Pulmonary artery endothelial cell (primary cell): ENCODE data around the gene SPAG6. TPM values are rescaled to one million over a fixed set of nuclear protein-coding genes. Genes with fewer than 3 reads are reported as not detected.

Source experiments
- DNase-seq: peaks from one replicate; pipeline ENCODE4 v3.0.0-alpha.2; 2011; ENCODE audit warnings: low read depth, low spot score
- total RNA-seq: library from RNA; depleted of rRNA; stranded (reverse); fragments of >200 nt; gene quantifications from 2 replicates; pipeline ENCODE4 v1.2.3, GENCODE V29; 2014

SPAG6 gene
- total RNA-seq, 1 donor from 2014 or later, result not detected

GRCh38 chr10:22321924-22322640 lies 23.2 kb upstream of the SPAG6 start:
- no peak for DNase-seq

DNA sequence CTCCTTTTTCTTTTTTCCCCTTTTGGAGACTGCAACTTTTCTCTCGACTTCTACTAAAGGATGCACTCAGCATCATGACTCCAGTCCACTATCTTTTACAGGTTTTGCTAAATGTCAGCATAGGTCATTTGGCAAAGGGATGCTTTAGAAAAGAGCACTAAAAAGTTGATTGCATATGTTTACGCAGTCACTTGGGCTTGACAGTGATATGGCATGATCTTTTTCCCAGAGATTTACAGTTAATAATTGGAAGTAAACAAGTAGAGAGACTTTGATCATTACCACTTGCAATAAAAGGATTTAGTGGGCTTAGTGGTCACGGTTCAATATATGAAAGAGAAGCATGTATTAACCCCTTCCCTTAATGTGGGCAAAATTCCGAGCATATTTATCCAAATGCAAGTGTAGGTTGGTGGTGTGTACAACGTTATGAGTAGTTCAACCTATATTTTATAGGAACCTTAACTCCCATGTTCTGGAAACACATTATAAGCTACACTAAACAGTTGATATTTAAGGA lies 22.6 kb upstream of the SPAG6 start:
- no peak for DNase-seq

GRCh38 chr10:22323538-22324305 lies 21.6 kb upstream of the SPAG6 start:
- no peak for DNase-seq

- DNase-seq, result no peak
Measured at GRCh38 chr10:22324413-22324812, 20.9 kb upstream of the SPAG6 start.

GRCh38 chr10:22324893-22325271 lies 20.4 kb upstream of the SPAG6 start:
- DNase-seq, result no peak

- DNase-seq, result no peak
Measured at GRCh38 chr10:22325272-22326144, 19.8 kb upstream of the SPAG6 start.

GRCh38 chr10:22326145-22326702 lies 19.1 kb upstream of the SPAG6 start:
- no peak for DNase-seq

DNA sequence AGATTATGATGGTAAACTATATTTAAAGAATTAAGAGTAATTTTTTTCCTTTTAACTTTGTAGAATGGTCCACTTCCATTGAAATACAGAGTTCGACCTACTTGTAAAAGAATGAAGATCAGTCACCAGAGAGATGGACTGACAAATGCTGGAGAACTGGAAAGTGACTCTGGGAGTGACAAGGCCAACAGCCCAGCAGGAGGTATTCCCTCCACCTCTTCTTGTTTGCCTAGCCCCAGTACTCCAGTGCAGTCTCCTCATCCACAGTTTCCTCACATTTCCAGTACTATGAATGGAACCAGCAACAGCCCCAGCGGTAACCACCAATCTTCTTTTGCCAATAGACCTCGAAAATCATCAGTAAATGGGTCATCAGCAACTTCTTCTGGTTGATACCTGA lies 16.1 kb upstream of the SPAG6 start:
- no peak for DNase-seq

DNA sequence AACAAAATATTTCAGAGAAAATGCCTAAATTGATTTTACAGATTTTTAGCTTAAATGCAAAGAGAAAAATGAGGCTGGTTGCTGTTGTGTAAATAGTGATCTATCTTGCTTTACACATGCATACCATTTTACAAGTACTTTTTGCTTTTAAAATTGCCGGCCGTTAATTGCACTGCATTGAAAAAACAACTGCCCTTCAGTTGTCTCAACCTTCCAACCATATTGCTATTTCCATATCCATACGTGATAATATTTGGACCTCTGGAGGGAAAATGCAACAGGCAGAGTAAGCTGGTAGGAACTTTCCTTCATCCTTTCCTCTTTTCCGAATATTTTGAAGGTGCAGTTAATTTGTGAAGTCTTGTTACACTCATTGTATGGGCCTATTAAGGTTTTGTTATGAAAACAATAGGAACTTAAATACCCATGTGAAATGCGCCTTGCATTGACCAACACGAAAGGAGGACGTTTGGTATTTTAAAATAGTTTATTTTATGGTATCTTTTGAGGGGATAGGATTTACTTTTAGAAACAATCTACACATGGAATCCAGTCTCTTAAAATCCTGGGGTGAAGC lies 13.1 kb upstream of the SPAG6 start:
- no peak for DNase-seq

GRCh38 chr10:22333167-22333974 lies 11.9 kb upstream of the SPAG6 start:
- no peak for DNase-seq

- no peak for DNase-seq
Measured at GRCh38 chr10:22333975-22334282, 11.4 kb upstream of the SPAG6 start.

DNA sequence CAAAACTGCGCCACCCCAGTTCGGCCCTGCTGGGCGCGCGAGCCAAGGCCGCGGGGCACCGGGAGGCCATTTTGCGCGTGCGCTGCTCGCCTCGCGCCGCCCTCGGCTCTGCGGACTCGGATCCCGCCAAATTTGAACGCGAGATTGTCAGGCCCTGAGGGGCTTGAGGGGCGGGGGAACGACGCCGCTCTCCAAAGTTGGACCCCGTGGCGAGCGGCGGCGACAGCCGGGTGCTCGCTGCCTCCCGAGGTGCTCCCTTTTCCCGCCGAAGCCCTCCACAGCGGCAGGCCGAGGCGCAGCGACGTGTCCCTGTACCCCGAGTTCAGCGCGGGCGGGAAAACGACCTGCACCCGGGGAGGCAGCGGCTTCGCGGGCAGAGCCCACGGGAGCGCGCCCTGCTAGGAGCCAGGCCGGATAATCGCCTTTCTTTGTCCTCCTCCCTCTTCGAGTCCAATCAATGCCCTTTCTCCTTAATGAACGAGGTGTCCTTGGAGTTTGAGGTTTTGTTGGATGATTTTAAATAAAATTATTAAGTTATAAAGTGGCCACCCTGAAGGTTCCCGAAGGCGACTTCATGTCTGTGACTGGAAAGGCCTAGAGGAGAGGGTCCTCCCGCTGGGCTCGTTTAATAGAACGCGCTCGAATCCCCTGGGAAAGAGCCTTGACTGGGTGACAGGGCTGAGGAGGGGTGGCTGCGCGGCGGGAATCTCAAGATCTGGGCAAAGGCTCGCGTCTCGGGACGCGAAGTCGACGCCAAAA lies 10.7 kb upstream of the SPAG6 start:
- DNase-seq, result no peak

- DNase-seq, result no peak
Measured at GRCh38 chr10:22335173-22335933, 9.9 kb upstream of the SPAG6 start.

DNA sequence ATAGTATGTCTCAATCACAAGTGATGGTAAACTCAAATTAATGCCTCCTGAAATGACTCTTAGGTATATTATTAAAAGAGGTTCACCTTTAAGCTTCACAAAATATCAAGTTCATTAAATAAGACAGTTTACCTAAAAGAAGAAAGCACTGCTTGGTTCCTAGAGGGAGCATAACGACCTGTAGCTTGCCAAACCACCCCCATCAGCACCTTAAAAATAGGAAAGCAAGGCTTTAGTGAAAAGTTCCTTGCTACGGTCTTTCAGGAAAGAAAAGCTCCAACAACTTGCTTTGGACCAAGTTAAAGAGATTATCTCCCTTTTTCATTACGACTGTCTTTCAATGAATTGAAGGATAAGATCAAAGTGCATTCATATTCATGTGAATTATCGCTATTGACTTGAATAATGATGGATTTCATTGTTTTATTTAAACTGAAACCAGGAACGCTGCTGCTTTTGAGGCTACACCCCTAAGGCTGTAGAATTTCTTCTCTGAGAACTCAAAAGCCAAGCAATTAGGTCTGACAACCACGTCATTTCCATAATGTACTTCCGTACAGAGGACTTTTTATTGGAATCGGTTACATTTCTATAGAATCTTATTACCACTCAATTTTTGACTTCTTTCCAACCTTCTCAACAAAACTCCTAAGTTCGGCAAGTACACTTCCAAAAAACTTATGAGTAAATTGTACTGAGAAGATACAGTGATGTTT lies 7.0 kb upstream of the SPAG6 start:
- DNase-seq, result no peak

DNA sequence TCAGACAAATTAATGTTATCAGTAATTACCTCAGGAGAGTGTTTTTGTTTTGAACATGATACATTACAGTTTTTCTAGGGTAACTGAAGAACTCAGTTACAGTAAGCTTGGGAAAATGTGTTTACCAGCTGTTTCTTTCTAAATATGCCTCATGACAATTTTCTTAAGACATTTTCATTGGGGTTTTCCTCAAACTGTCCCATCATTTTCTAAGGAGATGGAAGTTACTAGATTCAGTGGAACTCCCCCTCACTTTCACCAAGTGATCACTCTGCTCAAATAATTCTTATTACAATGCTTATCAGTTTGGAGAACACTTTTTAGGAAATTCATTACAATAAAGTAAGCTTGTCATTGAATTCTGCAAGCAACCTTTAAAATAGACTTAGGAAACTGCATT lies 6.4 kb upstream of the SPAG6 start:
- no peak for DNase-seq

- DNase-seq, result no peak
Measured at GRCh38 chr10:22339761-22340328, 5.5 kb upstream of the SPAG6 start.

DNA sequence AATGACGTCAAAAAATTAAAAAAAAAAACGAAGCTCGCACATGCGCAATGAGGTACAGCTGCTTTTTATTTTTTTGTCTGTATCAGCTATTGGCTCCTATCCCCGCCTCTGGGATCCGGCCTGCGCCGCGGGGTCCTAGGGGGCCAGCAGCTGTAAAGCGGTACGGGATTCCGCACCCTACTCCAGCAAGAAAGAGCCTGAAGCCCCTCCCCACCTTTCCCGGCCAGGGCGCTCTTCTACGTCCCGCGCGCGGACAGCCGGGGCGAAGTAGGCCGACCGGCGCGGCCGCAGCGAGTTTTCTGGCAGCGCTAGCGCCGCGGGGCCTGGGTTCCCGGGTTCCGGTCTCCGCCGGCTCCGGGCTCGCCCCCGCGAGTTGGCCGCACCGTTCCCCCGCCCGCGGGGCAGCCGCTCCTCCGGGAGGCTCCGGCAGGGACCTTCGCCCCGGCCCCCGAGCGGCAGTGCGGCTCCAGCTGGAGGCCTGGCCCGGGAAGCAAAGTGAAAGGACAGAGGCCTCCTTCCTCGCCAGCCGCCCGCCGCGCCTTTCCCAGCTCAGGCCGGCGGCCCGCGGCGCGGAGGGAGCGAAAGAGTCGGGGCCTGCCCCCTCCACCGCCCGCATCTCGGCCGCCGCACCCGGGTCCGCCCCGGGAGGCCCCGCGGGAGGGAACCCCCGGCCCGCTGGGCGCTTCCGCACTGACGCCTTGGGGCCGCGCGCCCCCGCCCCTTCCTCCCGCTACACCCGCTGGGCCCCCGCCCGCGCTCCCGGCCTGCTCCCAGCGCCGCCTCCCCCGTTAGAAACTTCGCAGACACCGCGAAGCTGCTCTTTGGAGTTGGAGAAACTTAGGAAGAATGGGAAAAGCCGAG lies 4.7 kb upstream of the SPAG6 start:
- DNase-seq, result no peak
